ENCODE data around the gene TMBIM4.
A peak's percentile ranks its signal among the peaks of the same experiment; 100 is the strongest.

The TMBIM4 gene

GRCh38 chr12:66191547-66192126, 21.8 kb upstream of the TMBIM4 start:
- ChIA-PET CTCF (interaction anchor here (1.1 to 2.3 kb wide), 10 partner anchors 8 to 47 kb away, joined by 3 to 10 read pairs (median 6); partner anchors contain the start of gene TMBIM4), POLR2A (interaction anchor here (0.6 kb wide), 1 partner anchor 674 kb away, joined by 3 read pairs; no protein-coding TSS in a partner anchor)
- no peak for TF ChIP-seq CTCF (IDR thresholded peaks at IDR 0.05; ENCODE audit: control extremely low read depth, extremely low read depth, low read depth, missing control alignments)
- no peak for DNase-seq (ENCODE audit: extremely low spot score)

- TF ChIP-seq CTCF (IDR thresholded peaks at IDR 0.05; ENCODE audit: control extremely low read depth, extremely low read depth, low read depth, missing control alignments): no peak
- DNase-seq (ENCODE audit: extremely low spot score): no peak
- CTCF ChIA-PET: interaction anchor here (0.5 to 2.3 kb wide), 11 partner anchors 8 to 45 kb away, joined by 3 to 10 read pairs (median 5); partner anchors contain the start of gene TMBIM4
- POLR2A ChIA-PET: no interaction called here
Observed at GRCh38 chr12:66190519-66191370, 20.9 kb upstream of the TMBIM4 start.

- POLR2A ChIA-PET: no interaction called here
Observed at GRCh38 chr12:66189889-66190288, 20.1 kb upstream of the TMBIM4 start.

GRCh38 chr12:66189486-66189843, 19.7 kb upstream of the TMBIM4 start:
- DNase-seq (ENCODE audit: extremely low spot score): no peak
- no peak for TF ChIP-seq CTCF (IDR thresholded peaks at IDR 0.05; ENCODE audit: control extremely low read depth, extremely low read depth, low read depth, missing control alignments)
- CTCF ChIA-PET: interaction anchor here (1.3 to 2.3 kb wide), 3 partner anchors 8 to 20 kb away, joined by 3 to 9 read pairs (median 4); partner anchors contain the start of gene TMBIM4
- POLR2A ChIA-PET: no interaction called here

More at GRCh38 chr12:66189889-66190288, 20.1 kb upstream of the TMBIM4 start:
- DNase-seq (ENCODE audit: extremely low spot score): no peak
- TF ChIP-seq CTCF (IDR thresholded peaks at IDR 0.05; ENCODE audit: control extremely low read depth, extremely low read depth, low read depth, missing control alignments): no peak
- CTCF ChIA-PET: interaction anchor here (1.3 to 2.3 kb wide), 6 partner anchors 10 to 45 kb away, joined by 3 to 9 read pairs (median 5); partner anchors contain the start of gene TMBIM4

GRCh38 chr12:66188584-66189485, 19.0 kb upstream of the TMBIM4 start, which contains the start of gene IRAK3:
Gene IRAK3 (plus strand): TSS chr12:66189214. CDS start chr12:66189300, 86 bp downstream.
- DNase-seq (ENCODE audit: extremely low spot score): peak; percentile 64
- POLR2A ChIA-PET: no interaction called here
- CTCF ChIA-PET: interaction anchor here (0.8 to 1.4 kb wide), 4 partner anchors 9 to 586 kb away, joined by 3 to 4 read pairs (median 3); no protein-coding TSS in a partner anchor
- no peak for TF ChIP-seq CTCF (IDR thresholded peaks at IDR 0.05; ENCODE audit: control extremely low read depth, extremely low read depth, low read depth, missing control alignments)

Measured in GM10248 (cell line).